OCI-LY3 (cell line): ENCODE data around the gene DAG1.

ENCODE experiments used
- EZH2phosphoT487 ChIP-seq: fragments of 200-600 bp; shearing (Covaris generic); IDR thresholded peaks from 2 replicates; pipeline ENCODE4 v1.6.1; 2018; ENCODE audit warnings: antibody characterized with exemption, mixed run types, low read depth
- TF ChIP-seq, protein P1 (sequence below): fragments of 200-600, 300-600 bp; sonication (generic); IDR thresholded peaks from 2 replicates; pipeline ENCODE4 v1.5.1; 2014; ENCODE audit warnings: antibody characterized with exemption, low read length, low read depth

DNA sequence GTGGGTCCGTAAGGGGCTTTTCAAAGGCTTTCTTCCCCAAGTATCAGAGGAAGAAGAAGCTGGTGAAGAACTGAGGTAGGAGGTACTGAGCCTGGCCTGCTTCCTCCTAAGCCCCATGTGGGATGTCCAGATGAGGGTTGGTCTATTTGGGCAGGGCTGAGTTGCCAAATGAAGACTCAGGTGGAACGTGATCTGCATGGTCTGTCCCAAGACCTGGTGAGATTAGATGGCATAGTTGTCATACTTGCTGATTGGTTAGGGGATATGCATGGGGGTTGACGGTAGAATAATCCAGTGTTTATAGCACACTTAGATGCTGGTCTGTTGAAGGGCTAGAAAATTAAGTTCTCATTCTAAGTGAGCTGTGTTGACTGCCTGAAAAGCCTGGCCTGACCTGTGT, 47.9 kb downstream of the DAG1 start:
- TF ChIP-seq, protein P1, sequence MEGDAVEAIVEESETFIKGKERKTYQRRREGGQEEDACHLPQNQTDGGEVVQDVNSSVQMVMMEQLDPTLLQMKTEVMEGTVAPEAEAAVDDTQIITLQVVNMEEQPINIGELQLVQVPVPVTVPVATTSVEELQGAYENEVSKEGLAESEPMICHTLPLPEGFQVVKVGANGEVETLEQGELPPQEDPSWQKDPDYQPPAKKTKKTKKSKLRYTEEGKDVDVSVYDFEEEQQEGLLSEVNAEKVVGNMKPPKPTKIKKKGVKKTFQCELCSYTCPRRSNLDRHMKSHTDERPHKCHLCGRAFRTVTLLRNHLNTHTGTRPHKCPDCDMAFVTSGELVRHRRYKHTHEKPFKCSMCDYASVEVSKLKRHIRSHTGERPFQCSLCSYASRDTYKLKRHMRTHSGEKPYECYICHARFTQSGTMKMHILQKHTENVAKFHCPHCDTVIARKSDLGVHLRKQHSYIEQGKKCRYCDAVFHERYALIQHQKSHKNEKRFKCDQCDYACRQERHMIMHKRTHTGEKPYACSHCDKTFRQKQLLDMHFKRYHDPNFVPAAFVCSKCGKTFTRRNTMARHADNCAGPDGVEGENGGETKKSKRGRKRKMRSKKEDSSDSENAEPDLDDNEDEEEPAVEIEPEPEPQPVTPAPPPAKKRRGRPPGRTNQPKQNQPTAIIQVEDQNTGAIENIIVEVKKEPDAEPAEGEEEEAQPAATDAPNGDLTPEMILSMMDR = no peak
- TF ChIP-seq EZH2phosphoT487 = no peak
